K562 (cell line): ENCODE results near the gene PPM1D. TPM values are rescaled to one million over a fixed set of nuclear protein-coding genes. Genes with fewer than 3 reads are reported as not detected.

ENCODE experiments used
- AFF1 ChIP-seq, 2 experiments: fragments of 450-650 bp; IDR thresholded peaks; 2 replicates each; pipeline ENCODE4 v1.6.1; 2018; ENCODE audit warnings: mild to moderate bottlenecking in 2 of 2, low read depth in 1 of 2; ENCODE audit not compliant: partially characterized antibody in 2 of 2
- ARHGAP35 ChIP-seq: fragments of 450-650 bp; IDR thresholded peaks from 2 replicates; pipeline ENCODE4 v1.6.1; 2018; ENCODE audit not compliant: partially characterized antibody
- ARNT ChIP-seq, 2 experiments: fragments of 450-650 bp; IDR thresholded peaks; 2 replicates each; pipeline ENCODE4 v1.6.1; 2016; ENCODE audit warnings: mild to moderate bottlenecking in 1 of 2
- FOXK1 ChIP-seq: sonication (generic); formaldehyde crosslinking; IDR thresholded peaks from 2 replicates; pipeline ENCODE4 v1.8.0; 2022; ENCODE audit warnings: missing genetic modification reagents, mild to moderate bottlenecking, borderline replicate concordance
- FOXP1 ChIP-seq: sonication (generic); formaldehyde crosslinking; IDR thresholded peaks from 2 replicates; pipeline ENCODE4 v1.8.0; 2022; ENCODE audit warnings: mild to moderate bottlenecking, missing genetic modification reagents
- GTF2B ChIP-seq: IDR thresholded peaks from 2 replicates; pipeline ENCODE4 v1.6.1; 2011; ENCODE audit not compliant: insufficient read length; ENCODE audit errors: extremely low read depth
- KLF16 ChIP-seq: IDR thresholded peaks from 2 replicates; pipeline ENCODE4 v1.6.1; 2016; ENCODE audit warnings: antibody characterized with exemption
- NCOA6 ChIP-seq: fragments of 450-650 bp; IDR thresholded peaks from 2 replicates; pipeline ENCODE4 v1.6.1; 2017; ENCODE audit warnings: mild to moderate bottlenecking
- SIN3A ChIP-seq, 2 experiments: fragments of 150-350 bp in 1 of 2; IDR thresholded peaks; 2 replicates each; pipeline ENCODE4 v1.6.1; 2011 to 2016; ENCODE audit warnings: borderline replicate concordance in 2 of 2, low read depth in 2 of 2, low read length in 2 of 2, mild to moderate bottlenecking in 2 of 2, moderate library complexity in 2 of 2; ENCODE audit not compliant: control insufficient read depth in 1 of 2
- TCF3 ChIP-seq: sonication (generic); formaldehyde crosslinking; IDR thresholded peaks from 2 replicates; pipeline ENCODE4 v1.4.0; 2020; ENCODE audit warnings: mild to moderate bottlenecking, missing genetic modification reagents
- TFE3 ChIP-seq: fragments of 450-650 bp; formaldehyde crosslinking; IDR thresholded peaks from 2 replicates; pipeline ENCODE4 v1.4.0; 2020; ENCODE audit warnings: mild to moderate bottlenecking, mixed read lengths
- UBTF ChIP-seq, 2 experiments: IDR thresholded peaks; 2 replicates each; pipeline ENCODE4 v1.6.1; 2012; ENCODE audit warnings: improper control_type of control experiment in 2 of 2, low read depth in 2 of 2, low read length in 2 of 2, borderline replicate concordance in 1 of 2
- YY1 ChIP-seq, 3 experiments: IDR thresholded peaks; 2 replicates each; pipeline ENCODE4 v1.6.1; 2011; ENCODE audit warnings: low read length in 2 of 3, mild to moderate bottlenecking in 2 of 3, moderate library complexity in 2 of 3, borderline replicate concordance in 1 of 3, control low read depth in 1 of 3, low read depth in 1 of 3; ENCODE audit not compliant: insufficient read depth in 3 of 3, insufficient replicate concordance in 2 of 3, control insufficient read depth in 1 of 3, insufficient read length in 1 of 3; ENCODE audit errors: extremely low read depth in 1 of 3
- ZNF146 ChIP-seq: IDR thresholded peaks from one replicate; pipeline ENCODE4 v1.6.1; 2018; ENCODE audit warnings: missing compliant biosample characterization; ENCODE audit not compliant: unreplicated experiment
- ZNF263 ChIP-seq: sonication (generic); formaldehyde crosslinking; IDR thresholded peaks from 2 replicates; pipeline ENCODE4 v1.8.0; 2022; ENCODE audit warnings: mild to moderate bottlenecking, missing genetic modification reagents, borderline replicate concordance
- polyA plus RNA-seq, 8 experiments: library from polyadenylated mRNA; depleted of rRNA in 4 of 8; stranded (reverse) in 5 of 8; unstranded in 3 of 8; fragments of >200 nt; fragmentation: Nextera tagmentation in 2 of 8; fragmentation: Illumina TruSeq in 1 of 8; extraction: Ambion mirVana in 2 of 8; extraction: Trizol in 1 of 8; gene quantifications; 2 replicates each; pipeline versions ENCODE4 v1.2.1 to v1.2.3, GENCODE V29; 2011 to 2014; ENCODE audit warnings: inconsistent platforms in 1 of 8, missing spikeins in 1 of 8
- total RNA-seq, 7 experiments: library from RNA; depleted of rRNA in 6 of 7; stranded (reverse); fragments of >200 nt in 6 of 7; fragmentation: Illumina TruSeq in 2 of 7; extraction: Trizol in 2 of 7; gene quantifications; 2 replicates each; pipeline versions ENCODE4 v1.2.1 to v1.2.3, GENCODE V29; 2011 to 2021; ENCODE audit warnings: low replicate concordance in 1 of 7

The PPM1D gene
- total and polyA plus RNA-seq, 9 of the 15 experiments (the other 6 are each of a cell fraction or from before 2014, with no cell fraction given), result 2.1 to 19.0 (median 7.8) TPM

GRCh38 chr17:60600490-60601446 is 775 bp downstream of the PPM1D start (continued):
- TF ChIP-seq AFF1 (IDR thresholded peaks at IDR 0.05; ENCODE audit: low read depth in 1 of 2, partially characterized antibody in 2 of 2) (peak in 1 of 2 experiments; percentile 16), GTF2B (no peak), KLF16 (peak; percentile 44; the same call in 1 of the 2 replicates), YY1 (IDR thresholded peaks at IDR 0.05; ENCODE audit: borderline replicate concordance in 1 of 3, control insufficient read depth in 1 of 3, extremely low read depth in 1 of 3, insufficient read depth in 3 of 3, insufficient read length in 1 of 3, insufficient replicate concordance in 2 of 3, low read depth in 1 of 3, low read length in 2 of 3) (no peak), TFE3 (CRISPR knock-in tag) (no peak), FOXK1 (CRISPR knock-in tag) (peak; percentile 51; the same call in 1 of the 2 replicates), ZNF263 (CRISPR knock-in tag) (no peak; the same call in 1 of the 2 replicates), ARNT (IDR thresholded peaks at IDR 0.05) (0 out of 4 replicates have a peak, but pooled peaks of 1 of the 2 experiments have one; percentile 16), NCOA6 (peak; percentile 65), FOXP1 (CRISPR knock-in tag) (peak; percentile 61; the same call in 1 of the 2 replicates), ZNF146 (no peak), TCF3 (no peak; the same call in 1 of the 2 replicates), ARHGAP35 (no peak), SIN3A (IDR thresholded peaks at IDR 0.05; ENCODE audit: borderline replicate concordance in 2 of 2, control insufficient read depth in 1 of 2, low read depth in 2 of 2, low read length in 2 of 2) (peak; percentile 64 to 66; a peak in 2 of 4 replicates), UBTF (IDR thresholded peaks at IDR 0.05; ENCODE audit: borderline replicate concordance in 1 of 2, low read depth in 2 of 2, low read length in 2 of 2) (peak; percentile 60 to 89; a peak in 2 of 4 replicates)
